ENCODE data around the gene C3orf33. TPM values are rescaled to one million over a fixed set of nuclear protein-coding genes. Genes with fewer than 3 reads are reported as not detected.

C3orf33 gene
- total and polyA plus RNA-seq, 2 experiments from 2014 or later, result 3.5 to 4.7 TPM

GRCh38 chr3:155771126-155771525 lies 35.0 kb downstream of the C3orf33 start (continued):
- TF ChIP-seq CTCF (conservative IDR thresholded peaks at IDR 0.05; ENCODE audit: low read depth in 2 of 2) (no peak), STAT1 (IDR thresholded peaks at IDR 0.05; ENCODE audit: unreplicated experiment) (no peak), REST (IDR thresholded peaks at IDR 0.05; ENCODE audit: unreplicated experiment) (no peak)

GRCh38 chr3:155766206-155766605 lies 39.9 kb downstream of the C3orf33 start:
- H3K27ac Mint-ChIP-seq, result no peak overlapping the region
- TF ChIP-seq ZNF462 (CRISPR knock-in tag; IDR thresholded peaks at IDR 0.05) (no peak), JUNB (IDR thresholded peaks at IDR 0.05; ENCODE audit: unreplicated experiment) (no peak), CTCF (conservative IDR thresholded peaks at IDR 0.05; ENCODE audit: low read depth in 2 of 2) (no peak), STAT1 (IDR thresholded peaks at IDR 0.05; ENCODE audit: unreplicated experiment) (no peak), POLR2AphosphoS5 (IDR thresholded peaks at IDR 0.05; ENCODE audit: low read depth) (no peak), ETS1 (IDR thresholded peaks at IDR 0.05) (no peak), EZH2 (IDR thresholded peaks at IDR 0.05; ENCODE audit: low read depth, unreplicated experiment) (no peak), CREB1 (CRISPR knock-in tag; IDR thresholded peaks at IDR 0.05; ENCODE audit: low read depth) (no peak), ZNF331 (CRISPR knock-in tag; IDR thresholded peaks at IDR 0.05; ENCODE audit: low read depth) (no peak)

More at GRCh38 chr3:155766206-155766605, 39.9 kb downstream of the C3orf33 start:
- H3K4me2 ChIP-seq, result no peak overlapping the region
- H2AFZ ChIP-seq, result no peak overlapping the region
- H3K4me3 Mint-ChIP-seq, result no peak overlapping the region
- H3K27me3 Mint-ChIP-seq (ENCODE audit: insufficient read depth, low read depth, poor library complexity), result no peaks in the 10 kb centered on the region
- peaks cover 20% of the 10 kb centered on the region for H3K36me3 Mint-ChIP-seq (ENCODE audit: low read depth)
- no peak for DNase-seq (ENCODE audit: low spot score)
- ATAC-seq, result no peak
- H3K27ac ChIP-seq (ENCODE audit: low read depth), result no peak overlapping the region
- H3K79me2 ChIP-seq (replicated peaks; ENCODE audit: insufficient read depth), result no peaks in the 10 kb centered on the region
- H4K20me1 ChIP-seq (replicated peaks; ENCODE audit: insufficient read depth), result no peaks in the 10 kb centered on the region
- peaks cover 20% of the 10 kb centered on the region for H3K9me3 Mint-ChIP-seq
- H3K4me1 Mint-ChIP-seq, result peaks cover 4% of the 10 kb centered on the region; the same call in 1 of the 3 replicates
- H3K4me3 ChIP-seq, result no peak overlapping the region
- H3K9me2 ChIP-seq (ENCODE audit: insufficient read depth), result no peaks in the 10 kb centered on the region
- H3K4me1 ChIP-seq (ENCODE audit: insufficient read depth), result peaks cover 6% of the 10 kb centered on the region; the same call in 1 of the 2 replicates
- no peaks in the 10 kb centered on the region for H3K27me3 ChIP-seq (ENCODE audit: insufficient read depth)
- no peaks in the 10 kb centered on the region for H3K36me3 ChIP-seq (ENCODE audit: insufficient read depth)
- H3F3A ChIP-seq (replicated peaks; ENCODE audit: low read depth), result no peaks in the 10 kb centered on the region

Measured in GM23338 (cell line).